GM23338 (cell line): ENCODE data around the gene DDX19B.

Experiments
- CREB1 ChIP-seq: fragments of 250-450 bp; sonication (Bioruptor Pico); IDR thresholded peaks from 2 replicates; pipeline ENCODE4 v1.5.0; 2020; ENCODE audit warnings: low read depth, mild to moderate bottlenecking, moderate library complexity
- CTCF ChIP-seq, 2 experiments: fragments of 200-600 bp in 1 of 2; sonication (generic) in 1 of 2; conservative IDR thresholded peaks; 2 replicates each; pipeline versions ENCODE4 v1.5.1 to v1.6.1; 2016 to 2017; ENCODE audit warnings: antibody characterized with exemption in 2 of 2, low read depth in 2 of 2, mild to moderate bottlenecking in 2 of 2, moderate library complexity in 1 of 2
- EZH2 ChIP-seq: fragments of 200-600 bp; sonication (generic); IDR thresholded peaks from one replicate; pipeline ENCODE4 v1.8.0; 2017; ENCODE audit warnings: antibody characterized with exemption, mild to moderate bottlenecking, low read depth; ENCODE audit not compliant: unreplicated experiment
- EZH2phosphoT487 ChIP-seq: fragments of 200-600 bp; sonication (generic); IDR thresholded peaks from one replicate; pipeline ENCODE4 v1.8.1; 2018; ENCODE audit warnings: antibody characterized with exemption; ENCODE audit not compliant: unreplicated experiment
- JUNB ChIP-seq: IDR thresholded peaks from one replicate; pipeline ENCODE4 v1.6.1; 2016; ENCODE audit warnings: antibody characterized with exemption; ENCODE audit not compliant: unreplicated experiment
- NANOG ChIP-seq: IDR thresholded peaks from 2 replicates; pipeline ENCODE4 v1.6.1; 2016; ENCODE audit warnings: antibody characterized with exemption, borderline replicate concordance
- POLR2AphosphoS5 ChIP-seq: IDR thresholded peaks from 2 replicates; pipeline ENCODE4 v1.6.1; 2016; ENCODE audit warnings: antibody characterized with exemption, low read depth
- REST ChIP-seq: IDR thresholded peaks from one replicate; pipeline ENCODE4 v1.6.1; 2018; ENCODE audit warnings: antibody characterized with exemption; ENCODE audit not compliant: unreplicated experiment
- STAT1 ChIP-seq: IDR thresholded peaks from one replicate; pipeline ENCODE4 v1.6.1; 2016; ENCODE audit warnings: antibody characterized with exemption; ENCODE audit not compliant: unreplicated experiment
- ZNF114 ChIP-seq: fragments of 250-450 bp; sonication (Bioruptor Pico); IDR thresholded peaks from 2 replicates; pipeline ENCODE4 v1.5.0; 2020; ENCODE audit warnings: mild to moderate bottlenecking, moderate library complexity
- ZNF331 ChIP-seq: fragments of 250-450 bp; sonication (Bioruptor Pico); IDR thresholded peaks from 2 replicates; pipeline ENCODE4 v1.5.0; 2020; ENCODE audit warnings: low read depth, mild to moderate bottlenecking, moderate library complexity
- ZNF462 ChIP-seq: fragments of 250-450 bp; sonication (Bioruptor Pico); IDR thresholded peaks from 2 replicates; pipeline ENCODE4 v1.5.0; 2020; ENCODE audit warnings: mild to moderate bottlenecking, moderate library complexity

- TF ChIP-seq CTCF (conservative IDR thresholded peaks at IDR 0.05; ENCODE audit: low read depth in 2 of 2) (no peak), CREB1 (no peak), POLR2AphosphoS5 (no peak), EZH2phosphoT487 (no peak), REST (no peak), EZH2 (no peak), NANOG (no peak), JUNB (no peak), STAT1 (no peak), ZNF462 (CRISPR knock-in tag) (no peak), ZNF331 (CRISPR knock-in tag) (no peak), ZNF114 (CRISPR knock-in tag) (no peak)
These were observed 42.6 kb downstream of the DDX19B start for GRCh38 chr16:70341600-70341999.
